Middle frontal gyrus (tissue), 1 donor: ENCODE data around the gene FHIP1A.

Experiments
- DNase-seq: peaks from one replicate; pipeline ENCODE4 v3.0.0-alpha.2; 2015; ENCODE audit warnings: low spot score; ENCODE audit errors: extremely low spot score

The FHIP1A gene

DNA sequence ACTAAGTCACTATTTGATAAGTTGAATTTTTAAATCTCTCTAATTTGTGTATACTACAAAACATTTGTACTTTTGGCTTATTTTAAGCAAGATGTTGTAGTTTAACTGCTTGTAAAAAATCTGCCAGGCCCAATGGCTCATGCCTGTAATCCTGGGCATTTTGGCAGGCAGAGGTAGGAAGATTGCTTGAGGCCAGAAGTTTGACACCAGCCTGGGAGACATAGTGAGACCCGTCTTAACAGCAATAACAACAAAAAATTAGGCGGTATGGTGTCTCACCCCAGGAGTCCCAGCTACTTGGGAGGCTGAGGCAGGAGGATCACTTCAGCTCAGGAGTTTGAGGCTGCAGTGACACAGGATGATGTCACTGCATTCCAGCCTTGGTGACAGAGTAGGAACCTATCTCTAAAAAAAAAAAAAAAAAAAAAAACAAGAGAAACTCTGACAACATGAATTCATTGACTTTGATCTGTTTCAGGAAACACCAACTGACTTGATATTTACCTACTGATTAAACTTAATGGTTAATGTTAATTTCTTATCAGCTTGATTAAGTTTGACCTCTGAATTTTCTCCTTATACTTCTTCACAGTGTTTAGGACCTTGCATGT is 8.9 kb downstream of the FHIP1A start:
- DNase-seq: no peak

GRCh38 chr4:151418385-151418784 is 9.4 kb downstream of the FHIP1A start:
- no peak for DNase-seq

DNA sequence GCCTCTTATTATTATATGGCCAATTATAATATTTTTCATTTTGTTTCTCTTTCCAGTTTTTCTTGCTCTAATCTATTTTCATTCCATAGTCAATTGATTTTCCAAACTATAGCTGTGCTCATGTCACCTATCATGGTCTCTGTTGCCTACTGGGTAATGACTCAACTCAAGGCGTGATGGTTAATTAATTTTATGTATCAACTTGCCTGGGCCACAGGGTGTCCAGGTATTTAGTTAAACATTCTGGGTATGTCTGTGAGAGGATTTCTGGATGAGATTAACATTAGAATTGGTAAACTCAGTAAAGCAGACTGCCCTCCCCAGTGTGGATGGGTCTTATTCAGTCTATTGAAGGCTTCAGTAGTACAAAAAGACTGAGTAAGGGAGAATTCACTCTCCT is 9.9 kb downstream of the FHIP1A start:
- no peak for DNase-seq

DNA sequence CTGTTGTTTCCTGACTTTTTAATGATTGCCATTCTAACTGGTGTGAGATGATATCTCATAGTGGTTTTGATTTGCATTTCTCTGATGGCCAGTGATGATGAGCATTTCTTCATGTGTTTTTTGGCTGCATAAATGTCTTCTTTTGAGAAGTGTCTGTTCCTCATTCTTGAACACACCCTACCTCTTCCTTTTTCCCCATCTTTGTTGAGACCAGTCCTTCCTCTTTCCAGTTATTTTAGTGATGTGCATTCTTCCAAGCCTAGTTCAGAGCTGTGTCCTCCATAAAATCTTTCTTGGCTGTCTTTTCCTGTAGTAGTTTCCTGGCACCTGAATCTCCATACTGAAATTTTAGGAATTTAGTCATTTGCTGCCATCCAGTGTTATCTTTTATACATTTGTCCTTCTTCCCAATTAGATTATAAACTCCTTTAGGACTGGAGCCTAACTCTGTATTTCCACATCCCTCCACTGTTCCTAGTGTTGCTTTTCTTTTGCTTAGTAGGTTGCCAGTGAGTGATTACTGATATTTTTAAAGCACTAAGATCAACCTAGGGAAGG is 11.4 kb downstream of the FHIP1A start:
- DNase-seq: no peak

- no peak for DNase-seq
Measured at GRCh38 chr4:151422854-151423253, 13.9 kb downstream of the FHIP1A start.

GRCh38 chr4:151426513-151426912 is 17.5 kb downstream of the FHIP1A start:
- DNase-seq: no peak

GRCh38 chr4:151427266-151427665 is 18.3 kb downstream of the FHIP1A start:
- no peak for DNase-seq

- DNase-seq: no peak
Measured at GRCh38 chr4:151428346-151428745, 19.4 kb downstream of the FHIP1A start.

DNA sequence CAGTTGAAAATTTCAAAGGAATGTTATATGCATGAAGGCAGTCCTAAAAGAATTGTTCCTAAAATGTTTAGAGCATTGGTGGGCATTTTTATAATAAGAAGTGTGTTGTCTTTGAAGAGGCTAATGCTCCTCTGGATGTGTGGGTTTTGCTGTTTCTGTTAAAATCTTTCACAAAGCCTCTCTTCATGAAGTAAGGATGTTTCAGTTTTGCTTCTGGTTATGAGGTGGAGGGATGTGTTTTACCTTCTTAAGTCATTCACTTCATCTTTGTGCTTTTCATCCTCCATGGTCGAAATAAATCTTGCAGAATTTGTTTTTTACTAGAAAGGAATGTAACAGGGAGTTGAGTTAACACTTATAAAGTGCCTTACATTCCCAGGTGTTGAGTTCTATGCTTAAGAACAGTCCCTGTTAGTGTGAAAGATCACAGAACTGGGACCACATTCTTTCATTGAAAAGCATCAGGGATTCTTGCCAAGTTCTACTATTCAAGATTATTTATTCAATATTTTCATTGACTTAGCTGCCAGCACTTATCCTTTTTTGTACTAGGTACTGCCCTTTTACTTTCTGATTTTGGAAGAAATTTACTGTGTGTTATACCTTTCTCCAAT is 21.1 kb downstream of the FHIP1A start:
- no peak for DNase-seq

DNA sequence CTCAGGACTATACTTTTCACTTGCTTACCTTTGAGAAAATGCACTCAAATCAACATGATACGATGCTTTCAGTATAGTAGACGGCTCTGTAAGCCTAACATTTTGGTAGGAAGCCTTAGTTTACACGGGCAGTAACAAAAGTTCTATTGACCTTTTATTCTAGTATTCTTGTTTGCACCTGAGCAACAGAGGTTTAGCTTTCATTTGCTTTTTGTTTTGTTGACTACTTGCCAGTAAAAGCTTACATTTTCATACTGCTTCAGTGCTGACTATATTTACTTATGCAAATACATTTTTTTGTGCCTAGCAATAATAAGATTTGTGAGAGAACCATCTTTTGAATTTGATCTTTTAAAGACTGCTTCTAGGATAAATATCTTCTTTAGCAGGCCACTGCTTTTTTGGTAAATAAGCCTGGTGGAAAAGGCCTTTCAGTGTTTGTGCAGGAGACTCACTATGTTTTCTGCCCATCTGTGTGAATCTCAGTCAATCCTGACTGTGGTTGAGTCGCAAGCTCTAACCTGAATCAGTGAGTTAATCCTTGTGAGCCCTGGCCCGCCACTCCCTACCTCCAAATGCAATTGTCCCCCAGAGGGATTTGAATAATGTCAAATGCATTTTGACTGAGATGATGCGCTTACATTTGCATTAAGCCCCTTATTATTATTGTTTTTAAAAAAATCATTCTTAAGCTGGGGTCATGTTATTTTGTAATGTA is 21.9 kb downstream of the FHIP1A start:
- DNase-seq: no peak

DNA sequence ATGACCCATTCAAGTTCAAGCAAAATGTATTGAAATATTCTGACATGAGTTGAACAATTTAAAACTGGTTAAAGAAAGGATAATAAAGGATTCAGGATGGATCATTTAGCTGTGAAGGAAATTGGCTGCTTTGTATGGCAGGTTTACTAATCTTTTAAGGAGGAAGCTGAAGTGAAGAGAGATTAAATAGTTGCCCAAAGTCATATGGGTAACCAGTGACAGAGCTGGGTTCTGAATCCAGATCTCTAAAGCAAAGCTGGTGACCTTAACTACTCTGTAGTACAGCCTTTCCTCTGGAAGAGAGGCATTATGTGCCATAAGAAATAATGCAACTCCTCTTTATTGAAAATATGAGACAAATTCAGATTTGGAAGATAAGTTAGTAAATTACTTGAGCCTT is 22.8 kb downstream of the FHIP1A start:
- no peak for DNase-seq

GRCh38 chr4:151432654-151433053 is 23.7 kb downstream of the FHIP1A start:
- no peak for DNase-seq

GRCh38 chr4:151434183-151434860 is 25.3 kb downstream of the FHIP1A start:
- DNase-seq: no peak

GRCh38 chr4:151436093-151436518 is 27.1 kb downstream of the FHIP1A start:
- no peak for DNase-seq

- DNase-seq: no peak
Measured at GRCh38 chr4:151437505-151437904, 28.5 kb downstream of the FHIP1A start.

DNA sequence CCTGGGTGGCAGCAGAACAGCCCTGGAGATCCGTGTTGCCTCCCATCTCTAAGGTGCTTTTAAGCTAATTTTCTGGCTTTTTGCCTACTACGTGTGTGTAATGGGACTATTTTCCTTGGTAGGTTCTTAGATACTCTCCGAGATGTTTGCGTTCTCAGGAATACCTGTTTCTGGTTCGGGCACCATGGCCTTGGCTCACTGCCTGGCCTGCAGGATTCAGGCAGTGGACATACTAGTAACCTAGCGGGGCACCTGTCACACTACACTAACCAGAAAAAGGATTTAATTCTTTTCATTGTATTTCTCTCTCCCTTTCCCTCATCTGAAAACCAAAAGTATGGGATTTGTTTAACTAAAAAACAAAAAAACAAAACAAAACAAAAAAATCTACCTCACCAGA is 29.2 kb downstream of the FHIP1A start:
- DNase-seq: no peak

- no peak for DNase-seq
Measured at GRCh38 chr4:151439320-151439719, 30.3 kb downstream of the FHIP1A start.

DNA sequence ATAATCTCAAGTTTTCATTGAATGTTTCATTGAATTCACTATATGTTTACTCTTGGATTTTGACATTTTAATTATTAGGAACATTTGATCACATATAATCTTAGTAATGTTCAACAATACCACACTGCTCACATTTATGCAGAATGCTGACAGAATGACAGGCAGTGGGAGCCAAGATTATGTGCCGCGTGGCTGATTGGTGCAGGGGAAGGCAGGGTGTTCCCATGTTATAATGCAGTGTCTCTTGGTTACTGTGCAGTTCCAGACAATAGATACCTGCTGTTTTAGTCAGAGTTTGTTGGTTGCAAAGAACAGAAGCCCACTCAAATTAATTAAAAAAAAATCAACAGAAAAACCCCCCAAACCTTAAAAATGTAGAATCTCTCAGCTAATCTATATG is 33.0 kb downstream of the FHIP1A start:
- DNase-seq: no peak

GRCh38 chr4:151443247-151443646 is 34.3 kb downstream of the FHIP1A start:
- no peak for DNase-seq

GRCh38 chr4:151443752-151444151 is 34.8 kb downstream of the FHIP1A start:
- no peak for DNase-seq

GRCh38 chr4:151446208-151446607 is 37.2 kb downstream of the FHIP1A start:
- DNase-seq: no peak

DNA sequence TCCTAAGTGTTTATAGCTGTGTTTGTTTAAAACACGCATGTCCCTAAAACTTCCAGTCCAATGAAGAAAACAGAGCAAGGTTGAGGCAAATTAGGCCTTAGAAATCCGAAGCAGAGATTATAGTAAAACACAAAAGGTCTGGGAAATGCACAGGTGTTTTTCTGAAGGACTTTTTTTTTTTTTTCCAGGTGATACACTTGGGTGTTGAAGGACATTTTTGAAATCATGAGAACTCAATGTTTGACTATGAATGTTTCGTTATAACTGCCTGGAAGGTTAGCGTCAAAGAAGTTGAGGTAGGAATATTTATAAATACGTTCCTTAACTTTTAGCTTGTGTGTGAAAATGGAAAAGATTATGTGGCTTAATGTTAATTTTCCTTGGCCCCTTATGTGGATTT is 45.5 kb downstream of the FHIP1A start:
- DNase-seq: no peak
